ENCODE measurements around the gene IGF2BP2. TPM values are rescaled to one million over a fixed set of nuclear protein-coding genes. Genes with fewer than 3 reads are reported as not detected.

IGF2BP2 gene
- total and polyA plus RNA-seq, 9 of the 15 experiments (the other 6 are each of a cell fraction or from before 2014, with no cell fraction given) = 3.2 to 59.6 (median 30.5) TPM

DNA sequence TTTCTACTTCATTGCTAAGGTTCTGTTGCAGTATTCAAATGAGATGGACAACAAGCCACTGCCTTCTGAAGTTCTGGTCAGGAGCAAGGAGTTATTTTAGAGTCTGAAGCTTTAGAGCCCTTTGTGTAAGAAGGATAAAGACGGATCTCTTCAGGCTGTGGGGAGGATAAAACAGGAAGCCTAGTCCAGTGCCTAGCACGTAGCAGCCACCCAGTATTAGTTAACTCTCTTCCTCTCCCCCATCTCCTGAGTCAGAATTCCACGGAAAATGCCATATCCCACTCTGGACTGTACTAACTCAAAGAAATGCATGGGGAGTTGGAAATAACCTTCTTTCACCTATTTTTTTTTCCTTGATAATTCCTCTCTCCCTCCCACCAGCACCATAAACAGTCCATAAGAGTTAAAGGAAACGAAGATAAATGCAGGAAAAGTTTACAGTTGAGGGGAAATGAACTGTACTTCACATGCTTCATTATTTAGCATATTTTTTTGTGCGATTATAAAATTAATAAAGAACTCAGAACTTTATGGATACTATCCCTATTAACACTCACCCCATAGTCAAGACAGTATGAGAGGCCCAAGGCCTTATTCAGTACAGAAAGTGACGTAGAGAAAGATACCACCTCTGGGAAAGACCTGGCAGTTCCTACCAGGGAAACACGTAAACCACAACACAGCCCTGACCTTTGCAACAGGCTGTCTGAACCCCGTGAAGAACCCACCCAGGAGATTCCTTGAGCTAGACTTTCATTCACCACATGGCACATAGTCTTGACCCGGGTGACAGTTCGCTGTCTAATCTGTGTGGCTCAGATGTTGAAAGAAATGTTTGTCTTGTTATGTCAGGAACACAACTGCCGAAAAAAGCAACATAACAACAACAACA is 9.2 kb downstream of the IGF2BP2 start (continued):
- TF ChIP-seq, protein P1, sequence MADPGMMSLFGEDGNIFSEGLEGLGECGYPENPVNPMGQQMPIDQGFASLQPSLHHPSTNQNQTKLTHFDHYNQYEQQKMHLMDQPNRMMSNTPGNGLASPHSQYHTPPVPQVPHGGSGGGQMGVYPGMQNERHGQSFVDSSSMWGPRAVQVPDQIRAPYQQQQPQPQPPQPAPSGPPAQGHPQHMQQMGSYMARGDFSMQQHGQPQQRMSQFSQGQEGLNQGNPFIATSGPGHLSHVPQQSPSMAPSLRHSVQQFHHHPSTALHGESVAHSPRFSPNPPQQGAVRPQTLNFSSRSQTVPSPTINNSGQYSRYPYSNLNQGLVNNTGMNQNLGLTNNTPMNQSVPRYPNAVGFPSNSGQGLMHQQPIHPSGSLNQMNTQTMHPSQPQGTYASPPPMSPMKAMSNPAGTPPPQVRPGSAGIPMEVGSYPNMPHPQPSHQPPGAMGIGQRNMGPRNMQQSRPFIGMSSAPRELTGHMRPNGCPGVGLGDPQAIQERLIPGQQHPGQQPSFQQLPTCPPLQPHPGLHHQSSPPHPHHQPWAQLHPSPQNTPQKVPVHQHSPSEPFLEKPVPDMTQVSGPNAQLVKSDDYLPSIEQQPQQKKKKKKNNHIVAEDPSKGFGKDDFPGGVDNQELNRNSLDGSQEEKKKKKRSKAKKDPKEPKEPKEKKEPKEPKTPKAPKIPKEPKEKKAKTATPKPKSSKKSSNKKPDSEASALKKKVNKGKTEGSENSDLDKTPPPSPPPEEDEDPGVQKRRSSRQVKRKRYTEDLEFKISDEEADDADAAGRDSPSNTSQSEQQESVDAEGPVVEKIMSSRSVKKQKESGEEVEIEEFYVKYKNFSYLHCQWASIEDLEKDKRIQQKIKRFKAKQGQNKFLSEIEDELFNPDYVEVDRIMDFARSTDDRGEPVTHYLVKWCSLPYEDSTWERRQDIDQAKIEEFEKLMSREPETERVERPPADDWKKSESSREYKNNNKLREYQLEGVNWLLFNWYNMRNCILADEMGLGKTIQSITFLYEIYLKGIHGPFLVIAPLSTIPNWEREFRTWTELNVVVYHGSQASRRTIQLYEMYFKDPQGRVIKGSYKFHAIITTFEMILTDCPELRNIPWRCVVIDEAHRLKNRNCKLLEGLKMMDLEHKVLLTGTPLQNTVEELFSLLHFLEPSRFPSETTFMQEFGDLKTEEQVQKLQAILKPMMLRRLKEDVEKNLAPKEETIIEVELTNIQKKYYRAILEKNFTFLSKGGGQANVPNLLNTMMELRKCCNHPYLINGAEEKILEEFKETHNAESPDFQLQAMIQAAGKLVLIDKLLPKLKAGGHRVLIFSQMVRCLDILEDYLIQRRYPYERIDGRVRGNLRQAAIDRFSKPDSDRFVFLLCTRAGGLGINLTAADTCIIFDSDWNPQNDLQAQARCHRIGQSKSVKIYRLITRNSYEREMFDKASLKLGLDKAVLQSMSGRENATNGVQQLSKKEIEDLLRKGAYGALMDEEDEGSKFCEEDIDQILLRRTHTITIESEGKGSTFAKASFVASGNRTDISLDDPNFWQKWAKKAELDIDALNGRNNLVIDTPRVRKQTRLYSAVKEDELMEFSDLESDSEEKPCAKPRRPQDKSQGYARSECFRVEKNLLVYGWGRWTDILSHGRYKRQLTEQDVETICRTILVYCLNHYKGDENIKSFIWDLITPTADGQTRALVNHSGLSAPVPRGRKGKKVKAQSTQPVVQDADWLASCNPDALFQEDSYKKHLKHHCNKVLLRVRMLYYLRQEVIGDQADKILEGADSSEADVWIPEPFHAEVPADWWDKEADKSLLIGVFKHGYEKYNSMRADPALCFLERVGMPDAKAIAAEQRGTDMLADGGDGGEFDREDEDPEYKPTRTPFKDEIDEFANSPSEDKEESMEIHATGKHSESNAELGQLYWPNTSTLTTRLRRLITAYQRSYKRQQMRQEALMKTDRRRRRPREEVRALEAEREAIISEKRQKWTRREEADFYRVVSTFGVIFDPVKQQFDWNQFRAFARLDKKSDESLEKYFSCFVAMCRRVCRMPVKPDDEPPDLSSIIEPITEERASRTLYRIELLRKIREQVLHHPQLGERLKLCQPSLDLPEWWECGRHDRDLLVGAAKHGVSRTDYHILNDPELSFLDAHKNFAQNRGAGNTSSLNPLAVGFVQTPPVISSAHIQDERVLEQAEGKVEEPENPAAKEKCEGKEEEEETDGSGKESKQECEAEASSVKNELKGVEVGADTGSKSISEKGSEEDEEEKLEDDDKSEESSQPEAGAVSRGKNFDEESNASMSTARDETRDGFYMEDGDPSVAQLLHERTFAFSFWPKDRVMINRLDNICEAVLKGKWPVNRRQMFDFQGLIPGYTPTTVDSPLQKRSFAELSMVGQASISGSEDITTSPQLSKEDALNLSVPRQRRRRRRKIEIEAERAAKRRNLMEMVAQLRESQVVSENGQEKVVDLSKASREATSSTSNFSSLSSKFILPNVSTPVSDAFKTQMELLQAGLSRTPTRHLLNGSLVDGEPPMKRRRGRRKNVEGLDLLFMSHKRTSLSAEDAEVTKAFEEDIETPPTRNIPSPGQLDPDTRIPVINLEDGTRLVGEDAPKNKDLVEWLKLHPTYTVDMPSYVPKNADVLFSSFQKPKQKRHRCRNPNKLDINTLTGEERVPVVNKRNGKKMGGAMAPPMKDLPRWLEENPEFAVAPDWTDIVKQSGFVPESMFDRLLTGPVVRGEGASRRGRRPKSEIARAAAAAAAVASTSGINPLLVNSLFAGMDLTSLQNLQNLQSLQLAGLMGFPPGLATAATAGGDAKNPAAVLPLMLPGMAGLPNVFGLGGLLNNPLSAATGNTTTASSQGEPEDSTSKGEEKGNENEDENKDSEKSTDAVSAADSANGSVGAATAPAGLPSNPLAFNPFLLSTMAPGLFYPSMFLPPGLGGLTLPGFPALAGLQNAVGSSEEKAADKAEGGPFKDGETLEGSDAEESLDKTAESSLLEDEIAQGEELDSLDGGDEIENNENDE (IDR thresholded peaks at IDR 0.05; ENCODE audit: low read depth, low read length) = no peak
- no peak for TF ChIP-seq CEBPG (CRISPR knock-in tag; IDR thresholded peaks at IDR 0.05)
- no peak for TF ChIP-seq CEBPG (tag; conservative IDR thresholded peaks at IDR 0.05 in 1 of 2, IDR thresholded peaks at IDR 0.05 in 1 of 2)
- no peak for TF ChIP-seq TCF7L2 (IDR thresholded peaks at IDR 0.05; ENCODE audit: low read depth, low read length)
- TF ChIP-seq HNRNPH1 (optimal IDR thresholded peaks at IDR 0.05; ENCODE audit: low read depth, low read length) = no peak
- TF ChIP-seq JUND (IDR thresholded peaks at IDR 0.05; ENCODE audit: borderline replicate concordance, low read depth, low read length) = peak; percentile 2; the same call in 1 of the 2 replicates
- peak; percentile 20; the same call in 1 of the 3 replicates for TF ChIP-seq JUND (tag; IDR thresholded peaks at IDR 0.05; ENCODE audit: borderline replicate concordance, low read depth, low read length)
- TF ChIP-seq NFIC (IDR thresholded peaks at IDR 0.05) = no peak
- TF ChIP-seq, protein P2, sequence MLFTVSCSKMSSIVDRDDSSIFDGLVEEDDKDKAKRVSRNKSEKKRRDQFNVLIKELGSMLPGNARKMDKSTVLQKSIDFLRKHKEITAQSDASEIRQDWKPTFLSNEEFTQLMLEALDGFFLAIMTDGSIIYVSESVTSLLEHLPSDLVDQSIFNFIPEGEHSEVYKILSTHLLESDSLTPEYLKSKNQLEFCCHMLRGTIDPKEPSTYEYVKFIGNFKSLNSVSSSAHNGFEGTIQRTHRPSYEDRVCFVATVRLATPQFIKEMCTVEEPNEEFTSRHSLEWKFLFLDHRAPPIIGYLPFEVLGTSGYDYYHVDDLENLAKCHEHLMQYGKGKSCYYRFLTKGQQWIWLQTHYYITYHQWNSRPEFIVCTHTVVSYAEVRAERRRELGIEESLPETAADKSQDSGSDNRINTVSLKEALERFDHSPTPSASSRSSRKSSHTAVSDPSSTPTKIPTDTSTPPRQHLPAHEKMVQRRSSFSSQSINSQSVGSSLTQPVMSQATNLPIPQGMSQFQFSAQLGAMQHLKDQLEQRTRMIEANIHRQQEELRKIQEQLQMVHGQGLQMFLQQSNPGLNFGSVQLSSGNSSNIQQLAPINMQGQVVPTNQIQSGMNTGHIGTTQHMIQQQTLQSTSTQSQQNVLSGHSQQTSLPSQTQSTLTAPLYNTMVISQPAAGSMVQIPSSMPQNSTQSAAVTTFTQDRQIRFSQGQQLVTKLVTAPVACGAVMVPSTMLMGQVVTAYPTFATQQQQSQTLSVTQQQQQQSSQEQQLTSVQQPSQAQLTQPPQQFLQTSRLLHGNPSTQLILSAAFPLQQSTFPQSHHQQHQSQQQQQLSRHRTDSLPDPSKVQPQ (CRISPR knock-in tag; IDR thresholded peaks at IDR 0.05; ENCODE audit: borderline replicate concordance) = no peak
- TF ChIP-seq NCOA1 (IDR thresholded peaks at IDR 0.05; ENCODE audit: low read depth) = no peak; the same call in 1 of the 2 replicates
- no peak for TF ChIP-seq FUS (optimal IDR thresholded peaks at IDR 0.05; ENCODE audit: low read depth, low read length)
- no peak for TF ChIP-seq PML (IDR thresholded peaks at IDR 0.05; ENCODE audit: low read length)
- no peak for TF ChIP-seq NR3C1 (CRISPR knock-in tag; IDR thresholded peaks at IDR 0.05)
- TF ChIP-seq C11orf30 (IDR thresholded peaks at IDR 0.05; ENCODE audit: low read depth) = no peak
